HT1080 (cell line): Measurements from ENCODE around the gene SLC1A3. TPM values are rescaled to one million over a fixed set of nuclear protein-coding genes. Genes with fewer than 3 reads are reported as not detected.

ENCODE experiments used
- DNase-seq: peaks from one replicate; pipeline ENCODE4 v3.0.0-alpha.2; 2015; ENCODE audit warnings: low read depth
- total RNA-seq: library from RNA; depleted of rRNA; stranded (reverse); fragments of >200 nt; shearing (Covaris generic); gene quantifications from 2 replicates; pipeline ENCODE4 v1.2.3, GENCODE V29; 2014

Gene SLC1A3
- total RNA-seq, 1 experiment from 2014 or later, result 27.1 TPM

GRCh38 chr5:36683821-36684434, 77.5 kb downstream of the SLC1A3 start:
- no peak for DNase-seq

DNA sequence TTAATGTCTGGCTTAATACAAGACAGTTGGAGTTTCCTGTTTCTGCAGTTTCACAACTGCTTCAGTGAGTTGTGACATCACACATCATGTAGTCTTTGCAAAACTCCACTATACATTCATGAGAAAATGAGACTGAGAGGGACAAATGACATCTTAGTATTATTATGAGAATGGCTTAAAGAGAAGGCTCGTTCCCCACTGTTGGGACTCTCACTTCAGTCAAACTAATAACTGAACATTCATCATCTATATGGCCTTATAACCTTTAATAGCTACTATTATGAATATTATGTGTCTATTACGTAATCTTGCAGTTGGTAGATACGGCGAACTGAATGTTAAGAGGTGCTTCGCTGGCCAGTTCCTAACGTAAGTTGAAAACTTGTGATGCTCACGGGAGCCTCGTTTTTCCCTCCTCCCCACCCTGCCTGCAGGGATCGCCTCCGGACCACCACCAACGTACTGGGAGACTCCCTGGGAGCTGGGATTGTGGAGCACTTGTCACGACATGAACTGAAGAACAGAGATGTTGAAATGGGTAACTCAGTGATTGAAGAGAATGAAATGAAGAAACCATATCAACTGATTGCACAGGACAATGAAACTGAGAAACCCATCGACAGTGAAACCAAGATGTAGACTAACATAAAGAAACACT, 79.4 kb downstream of the SLC1A3 start:
- no peak for DNase-seq

DNA sequence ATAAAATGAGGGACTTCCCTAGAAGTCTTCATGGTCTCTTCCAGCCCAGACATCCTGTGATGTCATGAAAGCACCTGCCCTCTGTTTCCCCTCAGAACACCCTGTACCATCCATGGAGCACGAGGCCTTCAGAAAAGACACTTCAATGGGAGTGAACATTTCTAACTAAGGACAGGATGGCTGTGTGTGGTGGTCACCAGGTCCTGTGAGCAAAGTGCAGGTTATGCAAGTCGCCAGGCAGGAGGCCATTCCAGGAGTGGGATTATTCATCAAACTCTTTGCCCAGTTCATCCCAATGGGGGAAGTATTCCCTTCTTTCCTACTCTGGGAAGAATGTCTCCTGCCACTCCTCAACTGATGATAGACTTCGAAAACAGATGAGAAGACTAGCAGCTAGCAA, 80.5 kb downstream of the SLC1A3 start:
- DNase-seq, result no peak

DNA sequence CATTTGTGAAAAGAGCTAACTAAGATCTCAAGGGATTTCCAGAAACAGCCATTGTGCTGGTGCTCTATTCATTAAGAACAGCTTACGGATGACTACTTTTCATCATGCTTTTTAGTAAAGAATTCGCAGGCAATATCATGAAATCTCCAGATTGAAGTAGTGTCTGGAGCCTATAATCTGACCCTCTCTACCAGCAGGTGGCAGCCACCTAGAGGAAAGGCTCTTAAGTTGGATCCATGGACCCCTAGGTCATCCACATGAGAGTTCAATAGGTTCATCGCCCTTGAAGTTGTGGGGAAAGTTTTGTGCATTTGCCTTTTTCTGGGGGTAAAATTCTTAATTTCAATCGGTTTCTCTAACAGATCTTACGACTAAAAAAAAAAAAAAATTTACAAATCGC, 82.3 kb downstream of the SLC1A3 start:
- no peak for DNase-seq

- DNase-seq, result peak; percentile 39
These were observed 82.8 kb downstream of the SLC1A3 start for GRCh38 chr5:36689225-36689624.

DNA sequence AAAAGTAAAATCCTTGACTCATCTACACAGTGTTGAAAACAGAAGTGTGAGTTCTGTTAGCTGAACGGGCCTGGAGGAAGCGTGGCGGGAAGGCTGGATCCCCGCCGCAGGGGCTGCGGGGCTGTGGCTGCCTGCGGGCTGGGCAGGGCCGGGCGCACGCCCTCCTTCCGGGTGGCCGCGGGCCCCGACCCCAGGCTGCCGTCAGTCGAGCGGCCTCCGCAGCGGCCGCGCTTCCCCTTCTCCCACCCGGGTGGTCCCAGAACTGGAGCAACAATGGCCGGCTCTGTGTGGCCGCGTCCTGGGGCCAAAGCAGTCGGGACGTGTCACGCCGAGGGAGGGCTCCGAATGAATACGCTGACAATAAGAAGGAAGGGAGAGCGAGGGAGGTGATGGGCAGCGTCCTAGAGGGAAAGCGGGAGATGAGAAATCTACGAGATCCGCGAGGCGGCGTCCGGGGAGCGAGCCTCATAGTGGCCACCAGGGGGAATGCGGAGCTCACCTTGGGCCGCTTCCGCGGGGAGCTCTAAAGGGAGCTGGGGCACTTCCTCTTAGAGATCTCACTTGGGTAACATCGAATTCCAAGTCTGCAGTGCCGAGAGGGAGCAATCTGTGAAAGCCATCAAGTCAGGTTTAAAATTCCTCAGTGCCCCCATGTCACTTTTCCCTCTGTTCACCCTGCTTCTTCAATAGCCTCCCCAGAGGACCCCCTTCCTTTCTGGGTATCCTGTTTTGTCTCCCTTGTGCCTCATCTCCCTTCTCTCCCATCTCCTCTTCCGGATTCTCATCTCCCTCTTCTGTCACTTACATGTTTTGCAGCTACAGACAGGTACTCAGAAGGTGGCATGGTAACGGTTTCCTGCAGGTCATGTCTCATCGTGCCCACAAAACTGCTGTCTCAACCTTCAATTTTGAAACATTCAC, 83.9 kb downstream of the SLC1A3 start:
- peak; percentile 78 for DNase-seq

DNA sequence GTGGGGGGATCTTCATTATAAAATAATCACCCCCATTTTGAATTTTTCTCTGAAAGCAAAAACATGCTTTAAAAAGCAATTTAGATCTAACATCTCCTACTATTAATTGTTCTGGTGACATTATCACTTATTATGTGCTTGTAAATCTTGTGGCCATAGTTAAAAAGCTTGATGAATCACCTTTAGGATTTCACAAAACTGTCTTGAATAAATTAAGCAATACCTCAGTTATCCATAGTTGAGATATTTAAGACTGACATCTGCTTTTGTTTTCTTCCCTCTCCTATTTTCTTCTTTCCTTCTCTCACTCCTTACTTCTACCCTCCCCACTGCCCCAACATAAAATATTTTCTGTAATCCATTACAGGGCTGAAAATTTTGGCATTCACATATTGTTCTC, 84.8 kb downstream of the SLC1A3 start:
- DNase-seq, result no peak

DNA sequence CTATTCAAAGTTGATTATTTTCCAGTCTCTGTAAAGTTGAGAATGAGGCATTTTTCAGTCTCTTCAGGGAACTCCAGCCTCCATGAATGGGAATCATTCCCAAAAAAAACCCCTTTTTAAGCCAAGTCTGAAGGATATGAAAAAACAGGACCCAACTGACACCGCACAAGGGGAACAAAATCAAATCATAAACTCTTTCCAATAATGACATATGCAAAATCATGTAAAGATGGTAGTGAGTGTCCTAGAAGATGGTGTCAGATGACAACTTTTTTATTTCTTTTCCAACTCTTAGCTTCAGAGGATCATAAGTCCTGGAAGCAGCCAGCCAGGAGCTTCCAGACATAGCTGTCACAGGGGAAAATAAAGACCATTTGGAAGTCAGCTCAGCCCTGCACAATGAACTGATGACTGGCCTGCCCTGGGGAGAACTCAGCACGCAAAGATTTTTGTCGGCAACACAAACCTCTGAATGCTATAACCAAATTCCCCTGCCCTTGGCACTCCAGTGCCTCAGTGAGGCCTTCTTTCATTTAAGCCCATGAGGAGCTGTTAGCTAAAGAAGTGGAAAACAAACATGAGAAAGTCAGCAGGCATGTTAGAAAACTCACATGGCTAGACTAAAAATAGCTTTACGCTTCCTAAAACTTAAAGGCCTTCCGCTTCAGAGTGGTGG, 85.4 kb downstream of the SLC1A3 start:
- no peak for DNase-seq

DNA sequence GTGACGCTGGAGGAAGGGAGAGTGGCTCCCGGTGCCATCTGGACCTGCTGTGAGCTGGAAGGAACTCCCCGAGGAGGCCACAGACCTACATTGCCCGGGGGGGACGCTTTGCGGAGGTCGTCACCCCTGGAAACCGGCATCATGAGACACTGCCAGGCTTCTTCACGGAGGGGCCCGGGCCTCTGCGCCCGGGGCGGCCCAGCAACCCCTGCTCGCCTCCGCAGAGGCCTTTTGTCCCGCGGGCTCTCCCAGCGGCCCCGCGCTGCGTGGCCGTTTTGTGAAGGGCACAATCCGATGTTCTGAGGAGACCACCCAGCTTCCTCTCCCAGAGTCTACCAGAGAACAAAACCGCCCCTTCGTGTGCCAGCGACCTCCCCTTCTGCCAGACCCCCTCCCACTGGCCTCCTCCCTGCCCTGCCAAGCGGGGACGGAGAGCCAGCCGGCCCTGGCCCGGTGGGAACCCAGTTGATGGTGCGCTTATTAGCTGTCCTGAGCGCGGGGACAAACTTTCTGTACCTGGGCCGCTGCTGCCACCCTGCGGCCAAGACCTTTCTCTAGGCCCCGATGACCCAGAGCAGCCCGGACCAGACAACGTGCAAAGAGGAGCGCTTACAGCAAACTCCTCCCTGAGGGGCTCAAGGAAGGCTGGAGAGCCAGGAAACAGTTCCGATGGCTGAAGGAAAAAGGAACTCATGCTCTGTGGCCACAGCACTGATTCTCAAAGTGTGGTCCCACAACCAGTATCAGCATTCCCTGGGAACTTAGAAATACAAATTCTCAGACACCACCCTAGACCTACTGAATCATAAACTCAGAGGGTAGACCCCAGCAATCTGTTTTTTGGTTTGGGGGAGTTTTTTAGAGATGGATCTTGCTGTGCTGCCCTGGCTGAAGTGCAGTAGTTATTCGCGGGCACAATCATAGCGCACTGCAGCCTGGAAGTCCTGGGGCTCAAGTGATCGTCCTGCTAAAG, 86.7 kb downstream of the SLC1A3 start:
- DNase-seq, result peak; percentile 60

GRCh38 chr5:36694351-36694750, 87.9 kb downstream of the SLC1A3 start:
- no peak for DNase-seq

- DNase-seq, result peak; percentile 61
These were observed 89.8 kb downstream of the SLC1A3 start for GRCh38 chr5:36696059-36696673.

DNA sequence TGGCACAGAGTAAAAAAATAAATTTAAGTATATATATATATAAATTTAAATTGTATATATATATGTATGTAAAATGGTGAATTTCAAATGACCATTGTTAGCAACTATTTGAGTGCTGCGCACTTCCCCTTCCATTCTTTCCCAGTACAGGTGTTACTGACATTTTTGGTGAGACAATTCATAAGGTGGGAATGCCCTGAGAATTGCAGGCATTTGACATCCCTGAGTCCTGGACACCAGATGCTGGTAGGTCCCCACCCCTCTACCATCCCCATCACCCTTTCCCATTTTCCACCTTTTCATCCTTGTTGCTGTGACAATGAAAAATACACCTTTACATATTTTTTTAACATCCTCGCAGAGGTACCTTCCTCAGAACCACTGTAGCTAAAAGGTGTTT, 91.6 kb downstream of the SLC1A3 start:
- no peak for DNase-seq

- no peak for DNase-seq
These were observed 94.8 kb downstream of the SLC1A3 start for GRCh38 chr5:36701085-36701698.

DNA sequence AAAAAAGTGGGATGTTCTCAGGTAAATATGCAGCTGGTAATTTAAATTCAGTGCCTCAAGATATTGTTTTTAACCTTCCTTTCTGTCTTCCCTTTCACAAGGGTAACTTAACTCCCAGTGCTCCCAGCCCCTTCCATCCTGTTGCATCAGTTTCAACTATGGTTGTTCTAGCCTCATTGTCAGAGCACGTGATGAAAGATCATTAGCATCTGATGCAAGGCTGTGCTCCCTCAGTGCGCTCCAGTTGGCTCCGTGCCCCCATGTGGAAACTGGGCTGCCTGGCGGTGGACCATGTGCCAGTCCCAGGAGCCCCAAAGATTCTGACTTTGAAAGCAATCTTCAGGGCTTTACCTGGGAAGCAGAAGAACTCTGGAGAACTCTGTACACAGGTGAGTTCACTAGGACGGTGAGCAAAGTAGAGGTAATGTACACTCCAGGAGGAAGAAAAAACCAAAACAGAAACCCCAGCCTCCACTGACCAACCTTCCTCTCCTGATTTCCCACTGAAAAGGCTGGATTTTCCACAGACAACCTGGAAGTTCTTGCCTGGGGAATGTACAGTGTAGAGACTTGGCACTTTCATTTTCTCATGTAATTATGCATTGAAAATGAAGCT, 96.9 kb downstream of the SLC1A3 start:
- DNase-seq, result no peak

- no peak for DNase-seq
These were observed 97.7 kb downstream of the SLC1A3 start for GRCh38 chr5:36704131-36704530.

GRCh38 chr5:36705055-36705454, 98.6 kb downstream of the SLC1A3 start:
- no peak for DNase-seq

GRCh38 chr5:36706662-36707061, 100.3 kb downstream of the SLC1A3 start:
- DNase-seq, result no peak

GRCh38 chr5:36708996-36709395, 102.6 kb downstream of the SLC1A3 start:
- DNase-seq, result no peak

DNA sequence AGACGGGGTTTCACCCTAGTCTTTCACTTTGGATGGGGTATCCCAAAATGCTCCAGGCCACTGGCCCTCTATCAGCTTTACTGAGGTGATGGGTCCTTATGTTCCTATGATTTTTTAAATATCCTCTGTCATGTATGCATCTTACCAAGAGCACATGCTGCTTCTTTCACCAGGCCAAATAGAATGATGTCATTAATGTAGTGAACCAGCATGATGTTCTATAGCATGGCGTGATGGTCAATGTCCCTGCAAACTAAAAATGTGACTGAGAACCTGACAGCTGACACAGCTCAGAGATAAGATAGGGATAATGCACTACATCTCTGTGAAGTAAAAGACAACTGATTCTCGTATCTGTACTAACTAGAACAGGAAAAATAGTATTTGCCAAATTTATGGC, 103.6 kb downstream of the SLC1A3 start:
- DNase-seq, result no peak
